Measurements from ENCODE around the gene REV1. TPM values are rescaled to one million over a fixed set of nuclear protein-coding genes. Genes with fewer than 3 reads are reported as not detected.

The REV1 gene
- total and polyA plus RNA-seq, 2 experiments from 2014 or later: 32.9 to 46.7 TPM

DNA sequence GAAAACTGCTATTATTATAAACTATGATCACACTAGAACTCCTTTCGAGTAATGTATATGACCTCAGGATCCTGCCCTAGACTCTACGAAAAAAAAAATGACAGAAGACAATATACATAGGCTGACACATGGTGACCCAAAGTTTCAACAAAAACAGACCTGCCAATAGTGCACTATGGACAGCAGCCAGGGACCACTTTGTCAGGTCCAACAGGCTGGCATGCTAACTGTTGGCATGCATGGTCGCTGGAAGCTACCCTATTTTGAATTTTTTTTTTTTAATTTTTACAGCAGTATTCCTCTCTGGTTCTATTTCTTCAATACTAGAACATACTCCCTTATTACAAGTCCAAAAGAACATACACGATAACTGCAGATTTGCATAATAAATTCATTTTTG, 38.1 kb downstream of the REV1 start:
- Histone ChIP-seq H3K27ac (ENCODE audit: low read depth) (no peak overlapping the region), H3F3A (replicated peaks; ENCODE audit: low read depth) (no peaks in the 10 kb centered on the region), H3K36me3 (ENCODE audit: insufficient read depth) (peaks cover 15% of the 10 kb centered on the region; the same call in 1 of the 2 replicates), H4K20me1 (replicated peaks; ENCODE audit: insufficient read depth) (peaks cover 17% of the 10 kb centered on the region; the same call in 1 of the 2 replicates), H3K4me2 (no peak overlapping the region), H3K9me2 (ENCODE audit: insufficient read depth) (no peaks in the 10 kb centered on the region), H3K27me3 (ENCODE audit: insufficient read depth) (no peaks in the 10 kb centered on the region), H2AFZ (no peak overlapping the region), H3K79me2 (replicated peaks; ENCODE audit: insufficient read depth) (peaks cover 69% of the 10 kb centered on the region), H3K4me3 (no peak overlapping the region), H3K4me1 (ENCODE audit: insufficient read depth) (no peaks in the 10 kb centered on the region)
- Mint-ChIP-seq H3K4me1 (no peaks in the 10 kb centered on the region), H3K27me3 (ENCODE audit: insufficient read depth, low read depth, poor library complexity) (no peaks in the 10 kb centered on the region), H3K9me3 (no peaks in the 10 kb centered on the region), H3K4me3 (no peak overlapping the region), H3K36me3 (ENCODE audit: low read depth) (peaks cover 52% of the 10 kb centered on the region), H3K27ac (no peak overlapping the region)
- DNase-seq (ENCODE audit: low spot score): no peak
- ATAC-seq: no peak
- TF ChIP-seq STAT1 (IDR thresholded peaks at IDR 0.05; ENCODE audit: unreplicated experiment) (no peak), CREB1 (CRISPR knock-in tag; IDR thresholded peaks at IDR 0.05; ENCODE audit: low read depth) (no peak)

DNA sequence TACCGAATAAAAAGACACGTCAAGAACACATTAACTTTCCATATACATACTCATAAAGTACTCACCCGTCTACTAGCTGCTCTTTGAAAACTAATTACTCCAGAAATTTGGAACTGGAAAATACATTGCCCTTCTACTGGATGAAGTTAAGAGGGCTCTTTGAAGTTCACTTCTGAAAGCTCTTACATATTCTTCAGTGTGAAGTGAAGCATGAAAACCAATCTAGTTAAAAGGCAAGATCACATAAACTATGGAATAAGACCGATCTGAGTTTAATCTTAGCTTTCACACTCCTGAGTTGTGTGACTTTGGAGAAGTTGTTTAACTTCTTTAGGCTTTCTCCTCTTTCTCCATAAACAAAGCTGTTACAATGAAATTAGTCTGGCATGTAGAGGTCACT, 38.5 kb downstream of the REV1 start:
- H3K4me1 ChIP-seq (ENCODE audit: insufficient read depth): no peaks in the 10 kb centered on the region
- Mint-ChIP-seq H3K36me3 (ENCODE audit: low read depth) (peaks cover 52% of the 10 kb centered on the region), H3K9me3 (no peaks in the 10 kb centered on the region), H3K4me3 (no peak overlapping the region), H3K27ac (no peak overlapping the region), H3K27me3 (ENCODE audit: insufficient read depth, low read depth, poor library complexity) (no peaks in the 10 kb centered on the region), H3K4me1 (no peaks in the 10 kb centered on the region)
- no peaks in the 10 kb centered on the region for H3K9me2 ChIP-seq (ENCODE audit: insufficient read depth)
- H3K27ac ChIP-seq (ENCODE audit: low read depth): no peak overlapping the region
- peaks cover 67% of the 10 kb centered on the region for H3K79me2 ChIP-seq (replicated peaks; ENCODE audit: insufficient read depth)
- no peak for ATAC-seq
- peaks cover 14% of the 10 kb centered on the region; the same call in 1 of the 2 replicates for H4K20me1 ChIP-seq (replicated peaks; ENCODE audit: insufficient read depth)
- no peaks in the 10 kb centered on the region for H3F3A ChIP-seq (replicated peaks; ENCODE audit: low read depth)
- no peaks in the 10 kb centered on the region for H3K27me3 ChIP-seq (ENCODE audit: insufficient read depth)
- no peak overlapping the region for H2AFZ ChIP-seq
- no peak overlapping the region for H3K4me3 ChIP-seq
- peaks cover 12% of the 10 kb centered on the region; the same call in 1 of the 2 replicates for H3K36me3 ChIP-seq (ENCODE audit: insufficient read depth)
- no peak for TF ChIP-seq ZNF331 (CRISPR knock-in tag; IDR thresholded peaks at IDR 0.05; ENCODE audit: low read depth)
- TF ChIP-seq JUNB (IDR thresholded peaks at IDR 0.05; ENCODE audit: unreplicated experiment): no peak
- TF ChIP-seq STAT1 (IDR thresholded peaks at IDR 0.05; ENCODE audit: unreplicated experiment): no peak
- TF ChIP-seq, protein P1, sequence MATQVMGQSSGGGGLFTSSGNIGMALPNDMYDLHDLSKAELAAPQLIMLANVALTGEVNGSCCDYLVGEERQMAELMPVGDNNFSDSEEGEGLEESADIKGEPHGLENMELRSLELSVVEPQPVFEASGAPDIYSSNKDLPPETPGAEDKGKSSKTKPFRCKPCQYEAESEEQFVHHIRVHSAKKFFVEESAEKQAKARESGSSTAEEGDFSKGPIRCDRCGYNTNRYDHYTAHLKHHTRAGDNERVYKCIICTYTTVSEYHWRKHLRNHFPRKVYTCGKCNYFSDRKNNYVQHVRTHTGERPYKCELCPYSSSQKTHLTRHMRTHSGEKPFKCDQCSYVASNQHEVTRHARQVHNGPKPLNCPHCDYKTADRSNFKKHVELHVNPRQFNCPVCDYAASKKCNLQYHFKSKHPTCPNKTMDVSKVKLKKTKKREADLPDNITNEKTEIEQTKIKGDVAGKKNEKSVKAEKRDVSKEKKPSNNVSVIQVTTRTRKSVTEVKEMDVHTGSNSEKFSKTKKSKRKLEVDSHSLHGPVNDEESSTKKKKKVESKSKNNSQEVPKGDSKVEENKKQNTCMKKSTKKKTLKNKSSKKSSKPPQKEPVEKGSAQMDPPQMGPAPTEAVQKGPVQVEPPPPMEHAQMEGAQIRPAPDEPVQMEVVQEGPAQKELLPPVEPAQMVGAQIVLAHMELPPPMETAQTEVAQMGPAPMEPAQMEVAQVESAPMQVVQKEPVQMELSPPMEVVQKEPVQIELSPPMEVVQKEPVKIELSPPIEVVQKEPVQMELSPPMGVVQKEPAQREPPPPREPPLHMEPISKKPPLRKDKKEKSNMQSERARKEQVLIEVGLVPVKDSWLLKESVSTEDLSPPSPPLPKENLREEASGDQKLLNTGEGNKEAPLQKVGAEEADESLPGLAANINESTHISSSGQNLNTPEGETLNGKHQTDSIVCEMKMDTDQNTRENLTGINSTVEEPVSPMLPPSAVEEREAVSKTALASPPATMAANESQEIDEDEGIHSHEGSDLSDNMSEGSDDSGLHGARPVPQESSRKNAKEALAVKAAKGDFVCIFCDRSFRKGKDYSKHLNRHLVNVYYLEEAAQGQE (IDR thresholded peaks at IDR 0.05; ENCODE audit: unreplicated experiment): no peak
- no peak for TF ChIP-seq EZH2 (IDR thresholded peaks at IDR 0.05; ENCODE audit: low read depth, unreplicated experiment)
- TF ChIP-seq, protein P2, sequence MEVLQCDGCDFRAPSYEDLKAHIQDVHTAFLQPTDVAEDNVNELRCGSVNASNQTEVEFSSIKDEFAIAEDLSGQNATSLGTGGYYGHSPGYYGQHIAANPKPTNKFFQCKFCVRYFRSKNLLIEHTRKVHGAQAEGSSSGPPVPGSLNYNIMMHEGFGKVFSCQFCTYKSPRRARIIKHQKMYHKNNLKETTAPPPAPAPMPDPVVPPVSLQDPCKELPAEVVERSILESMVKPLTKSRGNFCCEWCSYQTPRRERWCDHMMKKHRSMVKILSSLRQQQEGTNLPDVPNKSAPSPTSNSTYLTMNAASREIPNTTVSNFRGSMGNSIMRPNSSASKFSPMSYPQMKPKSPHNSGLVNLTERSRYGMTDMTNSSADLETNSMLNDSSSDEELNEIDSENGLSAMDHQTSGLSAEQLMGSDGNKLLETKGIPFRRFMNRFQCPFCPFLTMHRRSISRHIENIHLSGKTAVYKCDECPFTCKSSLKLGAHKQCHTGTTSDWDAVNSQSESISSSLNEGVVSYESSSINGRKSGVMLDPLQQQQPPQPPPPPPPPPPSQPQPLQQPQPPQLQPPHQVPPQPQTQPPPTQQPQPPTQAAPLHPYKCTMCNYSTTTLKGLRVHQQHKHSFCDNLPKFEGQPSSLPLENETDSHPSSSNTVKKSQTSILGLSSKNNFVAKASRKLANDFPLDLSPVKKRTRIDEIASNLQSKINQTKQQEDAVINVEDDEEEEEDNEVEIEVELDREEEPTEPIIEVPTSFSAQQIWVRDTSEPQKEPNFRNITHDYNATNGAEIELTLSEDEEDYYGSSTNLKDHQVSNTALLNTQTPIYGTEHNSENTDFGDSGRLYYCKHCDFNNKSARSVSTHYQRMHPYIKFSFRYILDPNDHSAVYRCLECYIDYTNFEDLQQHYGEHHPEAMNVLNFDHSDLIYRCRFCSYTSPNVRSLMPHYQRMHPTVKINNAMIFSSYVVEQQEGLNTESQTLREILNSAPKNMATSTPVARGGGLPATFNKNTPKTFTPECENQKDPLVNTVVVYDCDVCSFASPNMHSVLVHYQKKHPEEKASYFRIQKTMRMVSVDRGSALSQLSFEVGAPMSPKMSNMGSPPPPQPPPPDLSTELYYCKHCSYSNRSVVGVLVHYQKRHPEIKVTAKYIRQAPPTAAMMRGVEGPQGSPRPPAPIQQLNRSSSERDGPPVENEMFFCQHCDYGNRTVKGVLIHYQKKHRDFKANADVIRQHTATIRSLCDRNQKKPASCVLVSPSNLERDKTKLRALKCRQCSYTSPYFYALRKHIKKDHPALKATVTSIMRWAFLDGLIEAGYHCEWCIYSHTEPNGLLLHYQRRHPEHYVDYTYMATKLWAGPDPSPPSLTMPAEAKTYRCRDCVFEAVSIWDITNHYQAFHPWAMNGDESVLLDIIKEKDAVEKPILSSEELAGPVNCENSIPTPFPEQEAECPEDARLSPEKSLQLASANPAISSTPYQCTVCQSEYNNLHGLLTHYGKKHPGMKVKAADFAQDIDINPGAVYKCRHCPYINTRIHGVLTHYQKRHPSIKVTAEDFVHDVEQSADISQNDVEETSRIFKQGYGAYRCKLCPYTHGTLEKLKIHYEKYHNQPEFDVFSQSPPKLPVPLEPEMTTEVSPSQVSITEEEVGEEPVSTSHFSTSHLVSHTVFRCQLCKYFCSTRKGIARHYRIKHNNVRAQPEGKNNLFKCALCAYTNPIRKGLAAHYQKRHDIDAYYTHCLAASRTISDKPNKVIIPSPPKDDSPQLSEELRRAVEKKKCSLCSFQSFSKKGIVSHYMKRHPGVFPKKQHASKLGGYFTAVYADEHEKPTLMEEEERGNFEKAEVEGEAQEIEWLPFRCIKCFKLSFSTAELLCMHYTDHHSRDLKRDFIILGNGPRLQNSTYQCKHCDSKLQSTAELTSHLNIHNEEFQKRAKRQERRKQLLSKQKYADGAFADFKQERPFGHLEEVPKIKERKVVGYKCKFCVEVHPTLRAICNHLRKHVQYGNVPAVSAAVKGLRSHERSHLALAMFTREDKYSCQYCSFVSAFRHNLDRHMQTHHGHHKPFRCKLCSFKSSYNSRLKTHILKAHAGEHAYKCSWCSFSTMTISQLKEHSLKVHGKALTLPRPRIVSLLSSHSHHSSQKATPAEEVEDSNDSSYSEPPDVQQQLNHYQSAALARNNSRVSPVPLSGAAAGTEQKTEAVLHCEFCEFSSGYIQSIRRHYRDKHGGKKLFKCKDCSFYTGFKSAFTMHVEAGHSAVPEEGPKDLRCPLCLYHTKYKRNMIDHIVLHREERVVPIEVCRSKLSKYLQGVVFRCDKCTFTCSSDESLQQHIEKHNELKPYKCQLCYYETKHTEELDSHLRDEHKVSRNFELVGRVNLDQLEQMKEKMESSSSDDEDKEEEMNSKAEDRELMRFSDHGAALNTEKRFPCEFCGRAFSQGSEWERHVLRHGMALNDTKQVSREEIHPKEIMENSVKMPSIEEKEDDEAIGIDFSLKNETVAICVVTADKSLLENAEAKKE (CRISPR knock-in tag; IDR thresholded peaks at IDR 0.05): no peak
- no peak for TF ChIP-seq POLR2AphosphoS5 (IDR thresholded peaks at IDR 0.05; ENCODE audit: low read depth)
- no peak for DNase-seq (ENCODE audit: low spot score)
- no peak overlapping the region for H3K4me2 ChIP-seq

Data from GM23338 (cell line).